Kidney (tissue), 14 donors: Measurements from ENCODE around the gene ZGLP1. TPM values are rescaled to one million over a fixed set of nuclear protein-coding genes. Genes with fewer than 3 reads are reported as not detected.
A peak's percentile ranks its signal among the peaks of the same experiment; 100 is the strongest.
"Not testable (repeated sequence)": the region's sequence is repeated elsewhere in the genome, so short reads cannot be mapped to it uniquely, and the experiment has no call there.

ENCODE experiments used
- DNase-seq, 5 donors: peaks; one replicate each; pipeline ENCODE4 v3.0.0-alpha.2; 2013 to 2020
- FAIRE-seq: peaks from 2 replicates; lab custom pipeline; 2012; peaks lifted over from hg19 to GRCh38; lab: Jason Lieb, UNC
- H3K27ac ChIP-seq, 2 donors: one replicate each; pipeline ENCODE4 v1.7.0; 2013; ENCODE audit warnings: low read depth in 2 of 2, low read length in 2 of 2, inconsistent platforms in 1 of 2
- H3K27me3 ChIP-seq: one replicate; pipeline ENCODE4 v1.7.1; 2013; ENCODE audit warnings: low read length, inconsistent platforms; ENCODE audit not compliant: control insufficient read depth, insufficient read depth
- H3K36me3 ChIP-seq, 3 donors: one replicate each; pipeline versions ENCODE4 v1.7.0 to v1.7.1; 2013; ENCODE audit warnings: low read length in 3 of 3, control low read depth in 1 of 3, inconsistent platforms in 1 of 3; ENCODE audit not compliant: insufficient read depth in 3 of 3, control insufficient read depth in 2 of 3
- H3K4me1 ChIP-seq, 3 donors: one replicate each; pipeline versions ENCODE4 v1.7.0 to v1.7.1; 2013; ENCODE audit warnings: low read length in 3 of 3, inconsistent platforms in 1 of 3, low read depth in 1 of 3; ENCODE audit not compliant: control insufficient read depth in 2 of 3, insufficient read depth in 2 of 3
- H3K4me3 ChIP-seq, 3 donors: one replicate each; pipeline versions ENCODE4 v1.7.0 to v1.8.1; 2013; ENCODE audit warnings: low read length in 3 of 3, control low read depth in 1 of 3, inconsistent platforms in 1 of 3
- H3K9ac ChIP-seq, 3 donors: one replicate each; pipeline versions ENCODE4 v1.7.0 to v1.7.1; 2013; ENCODE audit warnings: low read length in 3 of 3, control low read depth in 1 of 3, inconsistent platforms in 1 of 3
- H3K9me3 ChIP-seq, 3 donors: one replicate each; pipeline versions ENCODE4 v1.7.0 to v1.7.1; 2013; ENCODE audit warnings: low read length in 3 of 3, control low read depth in 1 of 3, inconsistent platforms in 1 of 3; ENCODE audit not compliant: control insufficient read depth in 2 of 3, insufficient read depth in 1 of 3
- intact Hi-C: fragments of 100-400 bp; cut with DNase I; formaldehyde crosslinking; loops from one replicate; pipeline ENCODE4 v1.11.1; 2022
- polyA plus RNA-seq: library from polyadenylated mRNA; stranded (reverse); fragments of 350-450 nt; fragmentation: Illumina TruSeq; extraction: RNeasy Lipid Tissue Mini Kit (QIAGEN cat#74804); gene quantifications from one replicate; pipeline ENCODE4 v1.2.3, GENCODE V29; 2014; ENCODE audit warnings: low read depth, low replicate concordance; ENCODE audit not compliant: insufficient read depth
- total RNA-seq: library from RNA; stranded (reverse); fragmentation: NEBNext Ultra II Directional; extraction: Animal tissue kit (Norgen Biotek cat#: 25700); gene quantifications from one replicate; pipeline ENCODE4 v1.2.1, GENCODE V29; 2021
- TF ChIP-seq, protein P1 (sequence below): IDR thresholded peaks from 3 replicates; pipeline ENCODE4 v1.5.1; 2012; ENCODE audit warnings: mild to moderate bottlenecking, moderate library complexity, borderline replicate concordance; ENCODE audit not compliant: insufficient read depth; ENCODE audit errors: extremely low read depth
- donor health status: control.
- donor health status: control.
- donor health status: control.
- donor health status: control.
- donor health status: control.
- donor health status: DM: yes; HTN: yes; CAD: no.
- donor health status: Normal renal cell carcinoma (clear cell type).

ZGLP1 gene
- total and polyA plus RNA-seq, 2 donors from 2014 or later = 4.6 to 5.5 TPM

DNA sequence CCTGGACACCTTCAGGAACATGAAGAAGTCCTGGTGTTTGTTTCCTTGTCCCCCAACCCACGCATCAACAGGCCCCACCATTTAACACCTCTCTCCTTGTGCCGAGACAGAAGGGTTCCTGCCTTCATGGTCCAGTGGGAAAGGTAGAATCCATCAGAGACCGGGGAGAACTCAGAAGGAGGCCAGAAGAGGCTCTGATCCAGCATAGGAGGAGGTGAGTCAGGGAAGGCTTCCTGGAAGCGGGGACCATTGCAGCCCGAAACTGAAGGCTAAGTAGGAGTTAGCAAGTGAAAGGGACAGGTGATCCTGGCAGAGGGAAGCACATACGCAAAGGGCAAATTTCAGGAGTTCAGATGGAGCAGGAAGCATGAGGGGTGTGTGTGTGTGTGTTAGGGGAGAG is 29.3 kb upstream of the ZGLP1 start:
- Histone ChIP-seq H3K27ac (no peak overlapping the region), H3K4me3 (peak overlapping the region in 1 of 3 donors; percentile 23), H3K4me1 (peaks cover 0 to 7% (median 0%) of the 10 kb centered on the region in 3 donors), H3K27me3 (no peaks in the 10 kb centered on the region), H3K9me3 (no peaks in the 10 kb centered on the region), H3K36me3 (no peaks in the 10 kb centered on the region), H3K9ac (no peak overlapping the region)
- DNase-seq = no peak
- no peak for FAIRE-seq
- TF ChIP-seq, protein P1, sequence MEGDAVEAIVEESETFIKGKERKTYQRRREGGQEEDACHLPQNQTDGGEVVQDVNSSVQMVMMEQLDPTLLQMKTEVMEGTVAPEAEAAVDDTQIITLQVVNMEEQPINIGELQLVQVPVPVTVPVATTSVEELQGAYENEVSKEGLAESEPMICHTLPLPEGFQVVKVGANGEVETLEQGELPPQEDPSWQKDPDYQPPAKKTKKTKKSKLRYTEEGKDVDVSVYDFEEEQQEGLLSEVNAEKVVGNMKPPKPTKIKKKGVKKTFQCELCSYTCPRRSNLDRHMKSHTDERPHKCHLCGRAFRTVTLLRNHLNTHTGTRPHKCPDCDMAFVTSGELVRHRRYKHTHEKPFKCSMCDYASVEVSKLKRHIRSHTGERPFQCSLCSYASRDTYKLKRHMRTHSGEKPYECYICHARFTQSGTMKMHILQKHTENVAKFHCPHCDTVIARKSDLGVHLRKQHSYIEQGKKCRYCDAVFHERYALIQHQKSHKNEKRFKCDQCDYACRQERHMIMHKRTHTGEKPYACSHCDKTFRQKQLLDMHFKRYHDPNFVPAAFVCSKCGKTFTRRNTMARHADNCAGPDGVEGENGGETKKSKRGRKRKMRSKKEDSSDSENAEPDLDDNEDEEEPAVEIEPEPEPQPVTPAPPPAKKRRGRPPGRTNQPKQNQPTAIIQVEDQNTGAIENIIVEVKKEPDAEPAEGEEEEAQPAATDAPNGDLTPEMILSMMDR = no peak
- intact Hi-C loops = no loop called here

DNA sequence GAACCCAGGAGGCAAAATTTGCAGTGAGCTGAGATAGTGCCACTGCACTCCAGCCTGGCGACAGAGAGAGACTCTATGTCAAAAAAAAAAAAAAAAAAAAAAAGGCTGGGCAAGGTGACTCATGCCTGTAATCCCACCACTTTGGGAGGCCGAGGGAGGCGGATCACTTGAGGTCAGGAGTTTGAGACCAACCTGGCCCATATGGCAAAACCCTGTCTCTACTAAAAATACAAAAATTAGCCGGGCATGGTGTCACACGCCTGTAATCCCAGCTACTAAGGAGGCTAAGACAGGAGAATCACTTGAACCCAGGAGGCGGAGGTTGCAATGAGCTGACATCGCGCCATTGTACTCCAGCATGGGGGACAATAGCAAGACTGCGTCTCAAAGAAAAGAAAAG is 27.1 kb upstream of the ZGLP1 start:
- FAIRE-seq, H3K27ac ChIP-seq, H3K4me3 ChIP-seq, H3K9me3 ChIP-seq, H3K9ac ChIP-seq, H3K27me3 ChIP-seq, intact Hi-C loops, DNase-seq, H3K36me3 ChIP-seq: not testable (repeated sequence)
- H3K4me1 ChIP-seq = peaks cover 0 to 21% (median 6%) of the 10 kb centered on the region in 3 donors

GRCh38 chr19:10335352-10335985 is 25.9 kb upstream of the ZGLP1 start:
- intact Hi-C loops = no loop called here
- TF ChIP-seq, protein P1 = no peak
- FAIRE-seq (no peak), DNase-seq (peak in 1 of 5 donors; percentile 65)
- peaks cover 0 to 21% (median 6%) of the 10 kb centered on the region in 3 donors for H3K4me1 ChIP-seq
- no peaks in the 10 kb centered on the region for H3K27me3 ChIP-seq
- H3K9ac ChIP-seq = no peak overlapping the region
- peak overlapping the region in 1 of 3 donors; percentile 98 for H3K4me3 ChIP-seq
- H3K27ac ChIP-seq = no peak overlapping the region
- H3K36me3 ChIP-seq = peaks cover 0 to under 1% (median 0%) of the 10 kb centered on the region in 3 donors
- H3K9me3 ChIP-seq = no peaks in the 10 kb centered on the region

DNA sequence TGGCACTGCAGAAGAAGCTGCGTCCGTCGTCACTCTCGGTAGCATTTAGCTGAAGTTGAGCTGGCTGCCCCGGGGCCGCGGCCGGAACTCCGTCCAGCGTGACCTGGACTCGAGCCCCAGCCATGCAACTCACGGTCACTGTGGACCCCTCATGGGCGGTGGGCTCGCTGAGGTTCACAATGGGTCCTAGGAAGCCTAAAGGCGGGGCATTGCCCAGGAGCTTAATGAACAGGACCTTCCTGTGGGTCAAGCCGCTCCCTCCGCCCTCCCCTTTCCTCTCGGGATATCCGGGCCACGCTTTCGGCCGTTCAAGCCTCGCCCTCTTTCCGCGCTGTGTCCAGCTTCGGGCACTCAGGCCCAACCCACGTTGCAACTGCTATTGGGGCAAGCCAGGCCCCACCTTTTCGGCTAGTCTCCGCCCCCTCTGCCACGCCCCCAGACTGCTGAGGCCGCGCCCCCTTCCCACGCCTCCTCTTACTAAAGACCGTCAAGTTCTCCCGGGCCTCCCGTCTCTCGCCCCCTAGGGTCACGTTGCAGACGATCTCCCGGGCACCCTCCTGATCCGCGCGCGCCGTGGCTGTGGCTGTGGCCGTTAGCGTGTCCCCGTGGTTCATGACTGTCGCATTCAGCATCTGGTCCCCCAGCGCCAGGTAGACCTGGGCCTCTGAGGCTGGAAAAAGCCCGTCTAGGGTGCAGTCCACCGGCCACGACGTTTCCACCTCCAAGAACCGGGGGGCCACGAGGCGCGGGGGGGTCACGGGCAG is 25.2 kb upstream of the ZGLP1 start:
- Histone ChIP-seq H3K4me3 (peak overlapping the region; percentile 71 to 98 (median 95)), H3K27ac (peak overlapping the region; percentile 74 to 85), H3K4me1 (peaks cover 0 to 21% (median 6%) of the 10 kb centered on the region in 3 donors), H3K36me3 (peaks cover 0 to 6% (median 4%) of the 10 kb centered on the region in 3 donors), H3K27me3 (no peaks in the 10 kb centered on the region), H3K9ac (peak overlapping the region; percentile 37 to 80 (median 72)), H3K9me3 (no peaks in the 10 kb centered on the region)
- peak; percentile 93 to 98 (median 95) for DNase-seq
- peak; percentile 74 for FAIRE-seq
- TF ChIP-seq, protein P1 = peak; percentile 18
- intact Hi-C loops = no loop called here
